HL-60/S4 treated with retinoic acid at 250 ng/mL for 4 days and 3 days (cell line): Measurements from ENCODE around the gene SLC35F4.

Source experiments
- in situ Hi-C: fragments of 300-500 bp; cut with MboI; formaldehyde crosslinking; loops from 2 replicates; pipeline ENCODE4 v1.7.0; 2022; ENCODE audit warnings: low sequenced_read_pairs

SLC35F4 gene

GRCh38 chr14:57848786-57849185, 17.1 kb downstream of the SLC35F4 start:
- in situ Hi-C loops: no loop called here

- in situ Hi-C loops: no loop called here
These were observed 17.5 kb downstream of the SLC35F4 start for GRCh38 chr14:57848353-57848752.

DNA sequence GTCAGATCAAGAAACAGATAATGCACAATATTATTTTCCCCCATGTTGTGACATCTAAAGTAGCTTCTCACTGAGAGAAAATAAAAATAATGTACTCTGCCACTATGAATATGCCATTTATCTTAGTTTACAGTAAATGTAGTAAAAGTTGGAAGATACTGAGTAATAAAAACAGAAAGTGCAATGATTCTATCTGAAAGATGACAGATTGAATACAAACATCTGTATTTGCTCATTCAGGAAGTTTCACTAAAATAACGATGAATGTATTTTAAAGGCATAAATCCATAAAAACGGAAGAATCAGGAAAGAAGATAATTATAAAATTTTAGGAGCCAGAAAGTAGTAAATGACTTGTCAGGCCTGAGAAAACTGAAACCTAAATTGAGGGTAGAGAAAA, 18.2 kb downstream of the SLC35F4 start:
- in situ Hi-C loops: no loop called here

- in situ Hi-C loops: no loop called here
These were observed 18.8 kb downstream of the SLC35F4 start for GRCh38 chr14:57847096-57847495.

GRCh38 chr14:57846596-57846995, 19.3 kb downstream of the SLC35F4 start:
- in situ Hi-C loops: no loop called here

GRCh38 chr14:57845802-57846531, 19.9 kb downstream of the SLC35F4 start:
- in situ Hi-C loops: no loop called here

- in situ Hi-C loops: no loop called here
These were observed 20.6 kb downstream of the SLC35F4 start for GRCh38 chr14:57845316-57845715.

DNA sequence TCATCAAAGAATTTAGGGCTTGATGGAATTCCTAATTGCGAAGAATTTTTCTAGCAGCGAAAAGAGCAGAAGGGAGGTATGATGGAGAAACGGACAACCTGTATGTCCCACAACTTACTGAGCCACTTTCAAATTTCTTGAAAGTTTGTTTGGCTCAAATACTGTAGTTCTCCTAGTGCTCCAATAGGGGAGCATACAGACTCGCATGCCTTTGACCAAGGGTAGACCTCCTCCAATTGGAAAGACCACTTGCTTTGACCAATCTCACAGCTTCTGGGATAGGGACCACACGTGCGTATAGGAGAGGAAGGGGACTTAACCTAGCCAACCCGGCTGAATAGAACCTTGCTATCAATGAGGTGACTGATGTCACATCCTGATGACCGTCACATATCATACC, 28.6 kb downstream of the SLC35F4 start:
- in situ Hi-C loops: no loop called here

DNA sequence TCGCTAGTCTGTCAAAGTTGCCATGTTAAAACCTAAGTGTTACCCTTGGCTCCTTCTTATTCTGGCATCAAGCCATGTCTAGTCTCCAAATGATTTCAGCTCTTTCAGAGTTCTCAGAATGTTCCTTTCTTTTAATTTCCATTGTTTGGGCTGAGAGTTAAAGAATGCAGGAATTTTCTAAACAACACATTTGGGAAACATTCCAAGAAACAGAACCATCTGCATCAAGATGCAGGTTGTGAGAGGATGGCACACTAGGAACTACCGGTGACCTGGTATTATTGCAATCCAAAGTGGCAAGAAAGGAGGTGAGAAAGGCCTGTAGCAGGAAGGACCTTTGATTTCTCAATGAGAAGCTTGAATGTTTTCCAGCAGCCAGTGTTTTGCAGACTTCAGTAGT, 30.1 kb downstream of the SLC35F4 start:
- in situ Hi-C loops: no loop called here

DNA sequence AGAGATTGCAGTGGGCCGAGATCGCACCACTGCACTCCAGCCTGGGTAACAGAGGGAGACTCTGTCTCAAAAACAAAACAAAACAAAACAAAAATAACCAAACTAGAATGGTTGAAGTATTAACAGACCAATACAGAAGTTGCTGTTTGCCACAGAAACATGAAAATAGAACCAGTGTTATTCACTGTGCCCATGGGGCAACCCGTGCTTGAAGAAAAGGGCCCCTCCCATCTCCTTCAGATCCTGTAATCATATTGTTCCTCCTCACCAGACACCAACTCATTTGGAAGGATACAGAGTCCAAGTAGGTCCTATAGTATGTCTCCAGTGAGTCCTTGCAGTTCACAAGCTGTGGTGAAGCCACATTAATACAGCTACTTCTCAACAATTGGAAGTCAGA, 30.9 kb downstream of the SLC35F4 start:
- in situ Hi-C loops: no loop called here

DNA sequence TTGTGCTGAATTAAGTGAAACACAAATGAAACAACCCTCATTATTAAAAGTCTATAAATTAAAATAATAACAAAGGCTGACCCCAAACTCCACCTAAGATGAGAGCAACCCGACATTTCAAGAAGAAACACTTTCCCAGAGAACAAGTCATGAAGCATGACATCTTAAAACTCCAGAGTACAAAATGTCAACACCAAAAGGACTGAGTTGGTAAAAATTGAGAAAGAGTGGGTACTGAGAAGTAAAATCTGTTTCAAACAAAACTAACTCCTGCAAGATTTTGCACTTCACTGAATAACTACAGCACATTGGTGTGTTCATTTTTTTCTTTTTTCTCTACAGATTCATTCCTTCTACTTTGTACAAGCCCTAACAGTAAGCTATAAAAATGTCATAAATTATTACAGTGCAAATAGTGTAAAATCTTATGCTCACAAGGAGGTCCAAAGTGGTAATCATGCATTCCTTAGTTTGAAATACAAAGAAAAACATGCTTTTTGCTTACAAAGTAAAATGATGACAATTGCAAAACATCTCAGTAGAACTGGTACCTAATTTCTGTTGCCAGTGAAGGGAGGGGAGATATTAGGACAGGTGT, 31.8 kb downstream of the SLC35F4 start:
- in situ Hi-C loops: no loop called here

DNA sequence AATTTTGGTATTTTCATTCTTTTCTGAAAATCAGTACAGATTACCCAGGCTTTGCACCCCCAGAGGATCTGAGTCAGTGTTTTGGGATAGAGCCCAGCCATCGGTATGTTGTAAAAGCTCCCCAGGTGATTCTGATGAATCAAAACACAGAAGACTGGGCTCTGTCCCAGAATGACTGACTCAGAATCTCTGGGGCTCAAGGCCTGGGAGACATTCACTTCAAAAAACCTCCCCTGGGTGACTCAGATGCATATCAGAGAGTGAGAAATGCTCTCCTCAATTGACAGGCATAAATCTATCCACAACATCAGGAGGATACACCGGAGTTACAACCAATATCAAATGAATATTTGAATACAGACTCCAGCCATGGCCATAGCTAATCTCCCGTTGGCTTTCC, 32.6 kb downstream of the SLC35F4 start:
- in situ Hi-C loops: no loop called here

- in situ Hi-C loops: no loop called here
These were observed 33.9 kb downstream of the SLC35F4 start for GRCh38 chr14:57831981-57832380.

DNA sequence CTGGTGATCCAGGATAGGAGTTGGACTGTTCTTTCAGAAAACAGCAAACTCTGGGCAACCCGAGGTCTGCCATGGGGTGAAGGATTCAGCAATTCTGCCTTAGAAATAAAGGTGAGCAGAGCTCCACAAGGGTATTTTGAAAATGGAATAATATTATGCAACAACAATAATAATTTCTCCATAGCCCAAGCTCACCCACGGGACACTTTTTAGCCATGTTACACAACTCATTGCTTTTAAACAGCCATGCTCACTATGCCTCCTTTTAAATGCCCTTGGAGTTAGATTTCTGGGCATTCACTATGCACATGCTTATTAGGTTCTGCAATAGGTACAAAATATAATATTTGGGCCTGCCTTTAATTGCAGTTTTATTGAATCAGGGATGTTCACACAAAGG, 37.2 kb downstream of the SLC35F4 start:
- in situ Hi-C loops: no loop called here

DNA sequence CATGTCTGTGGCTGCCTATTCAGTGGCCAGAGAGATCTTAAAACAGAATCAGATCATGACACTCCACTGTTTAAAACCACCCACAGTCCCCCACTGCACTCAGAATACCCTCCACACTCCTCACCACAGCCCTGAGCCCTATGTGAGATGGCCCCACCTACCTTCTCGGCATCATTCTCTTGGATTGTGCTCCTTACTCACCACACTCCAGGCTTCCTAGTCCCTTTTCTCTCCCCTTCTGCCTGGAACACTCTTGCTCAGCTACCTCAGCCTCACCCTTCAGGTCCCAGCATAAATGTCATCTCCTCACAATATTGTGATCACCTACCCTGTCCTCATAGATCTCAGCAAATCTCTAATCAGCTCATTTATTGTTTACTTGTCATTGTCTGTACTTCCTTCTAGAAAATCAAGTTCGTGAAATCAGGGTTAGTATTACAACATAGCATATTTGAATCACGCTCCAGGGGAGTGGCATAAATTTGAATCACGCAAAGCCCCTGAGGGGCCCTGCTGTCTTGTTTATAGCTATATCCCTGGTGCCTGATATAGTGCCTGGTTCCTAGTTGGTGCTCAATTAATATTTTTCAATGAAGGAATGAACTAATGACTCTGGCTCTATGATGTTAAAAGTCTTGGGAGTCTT, 42.8 kb downstream of the SLC35F4 start:
- in situ Hi-C loops: no loop called here

- in situ Hi-C loops: no loop called here
These were observed 43.8 kb downstream of the SLC35F4 start for GRCh38 chr14:57822081-57822480.

DNA sequence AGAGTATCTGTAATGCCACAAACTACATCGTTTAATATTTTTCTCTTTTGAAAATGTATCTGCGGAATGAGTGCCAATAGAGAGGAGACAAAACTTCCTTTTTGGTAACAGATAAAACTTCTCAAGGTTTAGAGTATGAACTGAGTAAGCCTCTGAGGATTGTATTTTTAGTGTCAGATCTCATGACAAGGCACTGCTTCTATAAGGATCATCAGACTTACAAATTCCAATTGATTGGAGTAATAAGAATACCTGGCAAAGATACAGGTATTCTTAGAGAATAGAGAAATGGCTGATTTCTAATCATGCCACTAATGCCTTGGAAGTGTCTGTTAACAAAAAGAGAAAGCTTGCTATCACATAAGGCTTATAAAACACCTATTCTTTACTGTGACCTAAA, 45.3 kb downstream of the SLC35F4 start:
- in situ Hi-C loops: no loop called here

DNA sequence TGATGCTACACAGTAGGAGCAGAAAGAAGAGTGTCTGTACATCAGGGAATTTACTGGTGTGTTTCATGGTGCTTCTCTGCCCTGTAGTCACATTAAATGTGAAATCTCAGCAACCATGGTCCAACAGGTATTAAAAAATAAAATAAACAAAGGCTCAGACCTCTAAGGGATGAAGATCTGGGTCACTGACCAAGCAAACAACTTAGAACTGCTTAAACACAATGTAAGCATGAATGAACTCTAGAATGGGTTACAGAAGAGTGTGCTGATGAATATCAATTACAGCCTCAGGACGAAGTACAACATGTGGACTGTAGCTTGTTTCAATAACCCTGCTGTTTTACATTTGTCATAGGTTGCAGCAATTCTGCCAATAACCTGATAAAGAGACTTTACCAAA, 47.4 kb downstream of the SLC35F4 start:
- in situ Hi-C loops: no loop called here

DNA sequence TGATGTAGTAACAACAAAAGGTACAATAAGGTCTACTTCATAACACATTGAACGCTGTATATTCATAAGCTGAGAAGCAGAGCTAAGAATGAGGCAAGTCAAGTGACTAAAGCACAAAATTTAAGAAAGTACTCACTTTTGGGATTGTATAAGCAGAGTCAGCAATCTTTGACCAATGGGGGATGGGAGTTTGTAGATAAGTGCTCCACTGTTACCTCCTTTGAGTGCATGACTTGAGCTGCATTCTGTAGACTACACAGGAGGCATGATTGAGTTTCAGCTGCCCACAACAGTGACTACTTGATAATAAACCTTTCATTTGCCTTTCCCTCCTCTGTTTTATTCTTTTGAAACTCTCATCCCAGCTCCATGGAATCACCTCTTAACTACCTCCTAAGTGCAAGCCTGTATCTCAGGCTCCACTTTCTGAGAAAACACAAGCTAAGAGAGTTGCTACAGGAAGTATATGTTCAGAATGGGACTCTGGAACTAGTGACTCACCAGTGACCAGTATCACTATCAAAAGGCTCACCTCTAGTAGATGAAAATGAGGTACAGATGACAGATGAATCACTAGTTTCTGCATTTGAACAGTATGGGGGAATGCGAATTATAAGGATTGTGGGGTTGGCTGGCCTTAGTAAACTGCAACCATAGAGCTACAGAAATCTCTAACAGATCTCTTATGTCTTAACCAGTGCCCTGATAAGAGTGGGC, 49.2 kb downstream of the SLC35F4 start:
- in situ Hi-C loops: no loop called here

DNA sequence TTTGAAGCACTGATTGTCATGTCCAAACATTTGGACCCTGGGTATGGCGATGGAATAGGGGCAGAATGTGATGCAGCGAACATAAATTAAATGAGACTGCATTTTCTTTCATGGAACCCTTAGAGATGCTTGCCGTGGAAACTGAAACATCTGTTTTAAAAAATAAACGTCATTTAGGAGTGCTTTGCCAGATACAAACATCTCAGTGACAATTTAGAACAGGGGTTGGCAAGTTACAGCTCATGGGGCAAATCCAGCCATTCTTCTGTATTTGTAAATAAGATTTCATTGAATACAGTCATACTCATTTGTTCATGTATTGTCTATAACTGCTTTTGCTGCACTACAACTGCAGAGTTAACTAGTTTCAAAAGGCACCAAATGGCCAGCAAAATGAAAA, 51.2 kb downstream of the SLC35F4 start:
- in situ Hi-C loops: no loop called here

DNA sequence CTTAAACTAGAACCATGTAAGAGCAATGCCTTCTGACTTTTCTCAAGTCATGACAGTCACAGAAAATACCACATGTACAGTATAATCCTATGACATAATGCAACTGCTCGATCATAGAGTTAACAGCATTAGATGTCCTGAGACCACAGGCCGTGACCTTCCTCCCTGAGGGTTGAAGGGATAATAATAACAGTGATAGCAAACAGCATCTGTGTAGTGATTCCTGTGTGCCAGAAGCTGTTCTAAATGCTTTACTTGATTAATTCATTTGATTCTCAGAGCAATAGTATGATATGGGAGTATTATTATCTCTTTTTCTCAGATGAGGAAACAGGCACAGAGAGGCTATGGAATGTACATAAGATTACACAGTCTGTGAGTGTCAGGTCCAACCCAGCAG, 53.2 kb downstream of the SLC35F4 start:
- in situ Hi-C loops: no loop called here
